HepG2 (cell line): ENCODE measurements around the gene BSND. TPM values are rescaled to one million over a fixed set of nuclear protein-coding genes. Genes with fewer than 3 reads are reported as not detected.

Source experiments
- ATAC-seq: fragments of 200-7000 bp; cut with Tn5 transposase; 3 replicates; pipeline ENCODE4 v1.9.1; 2020; ENCODE audit warnings: mild to moderate bottlenecking, moderate library complexity
- BruUV-seq: library from RNA; stranded (reverse); fragments of 400-500 nt; replicated peaks from 2 replicates; lab custom pipeline; 2021; lab: Mats Ljungman, UMichigan
- CTCF ChIA-PET: fragments of 300-600 bp; formaldehyde crosslinking; extraction: SDS; loops from one replicate; lab custom pipeline; 2021; ENCODE audit warnings: low total read pairs, inconsistent platforms, low intra/inter-chr PET ratio; lab: Yijun Ruan, JAX
- POLR2A ChIA-PET: fragments of 350-600 bp; sonication (Branson Sonifier 250); formaldehyde crosslinking; loops from one replicate; lab custom pipeline; 2020; ENCODE audit warnings: antibody characterized with exemption, inconsistent platforms; lab: Yijun Ruan, JAX
- DNase-seq: peaks from one replicate; pipeline ENCODE4 v3.0.0-alpha.2; 2015; ENCODE audit warnings: low spot score
- FAIRE-seq: peaks from 3 replicates; lab custom pipeline; 2011; peaks lifted over from hg19 to GRCh38; lab: Jason Lieb, UNC
- H2AFZ ChIP-seq: one replicate; pipeline ENCODE4 v1.6.1; 2011; ENCODE audit warnings: low read length, inconsistent platforms
- H3K27ac ChIP-seq: fragments of 300-600 bp; 3 replicates; pipeline ENCODE4 v1.8.0; 2011; ENCODE audit warnings: mixed run types, mild to moderate bottlenecking, mixed read lengths, low read length, inconsistent platforms; ENCODE audit not compliant: insufficient read depth; ENCODE audit errors: extremely low read length
- H3K27me3 ChIP-seq, 2 experiments: fragments of 200-600 bp in 1 of 2; 2 replicates in 1 of 2; 3 replicates in 1 of 2; pipeline versions ENCODE4 v1.6.0 to v1.8.0; 2011; ENCODE audit warnings: low read length in 2 of 2, mild to moderate bottlenecking in 2 of 2, moderate library complexity in 2 of 2, inconsistent platforms in 1 of 2; ENCODE audit not compliant: insufficient read depth in 2 of 2, control insufficient read depth in 1 of 2
- H3K36me3 ChIP-seq, 2 experiments: fragments of 200-600 bp in 1 of 2; replicated peaks in 1 of 2; 2 replicates in 1 of 2; 3 replicates in 1 of 2; pipeline versions ENCODE4 v1.5.1 to v1.8.0; 2011; ENCODE audit warnings: low read length in 2 of 2, inconsistent platforms in 1 of 2; ENCODE audit not compliant: insufficient read depth in 2 of 2, control insufficient read depth in 1 of 2
- H3K4me1 ChIP-seq: 2 replicates; pipeline ENCODE4 v1.5.1; 2012; ENCODE audit warnings: low read length, inconsistent platforms; ENCODE audit not compliant: insufficient read depth
- H3K4me2 ChIP-seq: 2 replicates; pipeline ENCODE4 v1.6.0; 2011; ENCODE audit warnings: low read depth, low read length, inconsistent platforms
- H3K4me3 ChIP-seq, 3 experiments: fragments of 200-600 bp in 1 of 3; sonication (generic), shearing (Covaris generic) in 1 of 3; replicated peaks in 1 of 3; 2 replicates each; pipeline ENCODE4 v1.5.1; 2011 to 2016; ENCODE audit warnings: low read length in 3 of 3, inconsistent platforms in 2 of 3, low read depth in 2 of 3, mild to moderate bottlenecking in 2 of 3, control low read depth in 1 of 3, mixed read lengths in 1 of 3; ENCODE audit not compliant: insufficient read depth in 1 of 3
- H3K79me2 ChIP-seq: one replicate; pipeline ENCODE4 v1.6.1; 2011; ENCODE audit warnings: low read length, inconsistent platforms; ENCODE audit not compliant: insufficient read depth
- H3K9ac ChIP-seq: 2 replicates; pipeline ENCODE4 v1.6.0; 2011; ENCODE audit warnings: mild to moderate bottlenecking, low read depth, low read length, inconsistent platforms; ENCODE audit not compliant: insufficient read depth
- H3K9me3 ChIP-seq: 2 replicates; pipeline ENCODE4 v1.5.1; 2012; ENCODE audit warnings: mild to moderate bottlenecking, low read length
- H4K20me1 ChIP-seq: 2 replicates; pipeline ENCODE4 v1.6.0; 2011; ENCODE audit warnings: inconsistent platforms, mild to moderate bottlenecking, low read length, moderate library complexity; ENCODE audit not compliant: insufficient read depth
- EEA1 ChIP-seq: sonication (generic); formaldehyde crosslinking; IDR thresholded peaks from 2 replicates; pipeline ENCODE4 v1.5.1; 2020; ENCODE audit warnings: mild to moderate bottlenecking, missing genetic modification reagents, borderline replicate concordance
- REL ChIP-seq: sonication (generic); formaldehyde crosslinking; conservative IDR thresholded peaks from 2 replicates; pipeline ENCODE4 v1.8.0; 2022; ENCODE audit warnings: mild to moderate bottlenecking, missing genetic modification reagents, moderate library complexity
- TAF1 ChIP-seq: sonication (generic); formaldehyde crosslinking; IDR thresholded peaks from 2 replicates; pipeline ENCODE4 v1.4.0; 2020; ENCODE audit warnings: missing genetic modification reagents
- ZMYM2 ChIP-seq: sonication (generic); formaldehyde crosslinking; IDR thresholded peaks from 2 replicates; pipeline ENCODE4 v1.8.0; 2022; ENCODE audit warnings: mild to moderate bottlenecking, missing genetic modification reagents
- ZNF660 ChIP-seq: sonication (generic); formaldehyde crosslinking; IDR thresholded peaks from 2 replicates; pipeline ENCODE4 v1.5.1; 2020; ENCODE audit warnings: mild to moderate bottlenecking, low read depth, missing genetic modification reagents, borderline replicate concordance
- ZNF678 ChIP-seq: sonication (generic); formaldehyde crosslinking; IDR thresholded peaks from 2 replicates; pipeline ENCODE4 v1.4.0; 2020; ENCODE audit warnings: mild to moderate bottlenecking, missing genetic modification reagents
- WGBS: methylation state at CpG from one replicate; pipeline ENCODE4 v1.1.6; 2017; ENCODE audit warnings: low lambda C conversion rate; 5-methylcytosine and 5-hydroxymethylcytosine counted together
- in situ Hi-C: cut with HindIII; loops from 2 replicates; pipeline ENCODE4 v1.10.0; 2017; ENCODE audit warnings: low pct_unique_long_range_greater_than_20kb; ENCODE audit not compliant: extremely low pct_ligation_motif_present
- intact Hi-C: fragments of 100-400 bp; cut with micrococcal nuclease; formaldehyde crosslinking; loops from one replicate; pipeline ENCODE4 v1.10.0; 2022; ENCODE audit not compliant: unreplicated experiment
- polyA plus RNA-seq, 8 experiments: library from polyadenylated mRNA; depleted of rRNA in 3 of 8; stranded (reverse) in 7 of 8; unstranded in 1 of 8; fragments of >200 nt; fragmentation: Illumina TruSeq in 4 of 8; extraction: Trizol in 4 of 8; gene quantifications; 2 replicates each; pipeline versions ENCODE4 v1.2.1 to v1.2.3, GENCODE V29; 2011 to 2016; ENCODE audit warnings: low read depth in 4 of 8, missing spikeins in 1 of 8, mixed read lengths in 1 of 8; ENCODE audit not compliant: insufficient read depth in 1 of 8
- total RNA-seq, 5 experiments: library from RNA; depleted of rRNA; stranded (reverse); fragments of >200 nt; fragmentation: Illumina TruSeq; extraction: Trizol; gene quantifications; 2 replicates each; pipeline ENCODE4 v1.2.3, GENCODE V29; 2016; ENCODE audit warnings: low read depth in 1 of 5
- TF ChIP-seq, protein P1 (sequence below): sonication (generic); formaldehyde crosslinking; IDR thresholded peaks from 2 replicates; pipeline ENCODE4 v1.8.1; 2022; ENCODE audit warnings: low read depth, mild to moderate bottlenecking, missing genetic modification reagents

The BSND gene
- total and polyA plus RNA-seq, 2 of the 13 experiments (the other 11 are each of a cell fraction or from before 2014, with no cell fraction given): not detected

DNA sequence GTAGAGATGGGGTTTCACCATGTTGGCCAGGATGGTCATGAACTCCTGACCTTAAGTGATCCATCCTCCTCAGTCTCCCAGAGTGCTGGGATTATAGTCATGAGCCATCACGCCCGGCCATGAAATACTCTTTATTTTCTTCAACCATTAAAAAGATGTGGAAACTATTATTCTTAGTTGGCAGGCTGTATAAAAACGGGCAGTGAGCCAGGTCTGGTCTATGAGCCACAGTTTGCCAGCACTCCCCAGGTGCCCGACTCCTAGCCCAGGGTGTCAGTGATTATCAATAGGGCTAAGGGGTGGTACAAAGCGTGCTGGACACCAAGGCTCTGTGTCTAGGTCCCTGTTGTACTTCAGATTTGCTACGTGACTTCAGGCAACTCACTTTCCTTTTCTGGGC is 22.0 kb upstream of the BSND start:
- ATAC-seq (no peak), FAIRE-seq (no peak), DNase-seq (no peak)
- no peak overlapping the region for H3K9ac ChIP-seq
- H2AFZ ChIP-seq: no peak overlapping the region
- H4K20me1 ChIP-seq: no peaks in the 10 kb centered on the region
- TF ChIP-seq ZNF678 (no peak), ZMYM2 (CRISPR knock-in tag) (no peak), ZNF660 (CRISPR knock-in tag) (no peak)
- TF ChIP-seq, protein P1, sequence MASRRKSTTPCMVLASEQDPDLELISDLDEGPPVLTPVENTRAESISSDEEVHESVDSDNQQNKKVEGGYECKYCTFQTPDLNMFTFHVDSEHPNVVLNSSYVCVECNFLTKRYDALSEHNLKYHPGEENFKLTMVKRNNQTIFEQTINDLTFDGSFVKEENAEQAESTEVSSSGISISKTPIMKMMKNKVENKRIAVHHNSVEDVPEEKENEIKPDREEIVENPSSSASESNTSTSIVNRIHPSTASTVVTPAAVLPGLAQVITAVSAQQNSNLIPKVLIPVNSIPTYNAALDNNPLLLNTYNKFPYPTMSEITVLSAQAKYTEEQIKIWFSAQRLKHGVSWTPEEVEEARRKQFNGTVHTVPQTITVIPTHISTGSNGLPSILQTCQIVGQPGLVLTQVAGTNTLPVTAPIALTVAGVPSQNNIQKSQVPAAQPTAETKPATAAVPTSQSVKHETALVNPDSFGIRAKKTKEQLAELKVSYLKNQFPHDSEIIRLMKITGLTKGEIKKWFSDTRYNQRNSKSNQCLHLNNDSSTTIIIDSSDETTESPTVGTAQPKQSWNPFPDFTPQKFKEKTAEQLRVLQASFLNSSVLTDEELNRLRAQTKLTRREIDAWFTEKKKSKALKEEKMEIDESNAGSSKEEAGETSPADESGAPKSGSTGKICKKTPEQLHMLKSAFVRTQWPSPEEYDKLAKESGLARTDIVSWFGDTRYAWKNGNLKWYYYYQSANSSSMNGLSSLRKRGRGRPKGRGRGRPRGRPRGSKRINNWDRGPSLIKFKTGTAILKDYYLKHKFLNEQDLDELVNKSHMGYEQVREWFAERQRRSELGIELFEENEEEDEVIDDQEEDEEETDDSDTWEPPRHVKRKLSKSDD: no peak
- no TSS peak for BruUV-seq
- H3K9me3 ChIP-seq: no peaks in the 10 kb centered on the region
- H3K27me3 ChIP-seq: peaks cover 9 to 48% of the 10 kb centered on the region in 2 experiments
- H3K36me3 ChIP-seq: no peaks in the 10 kb centered on the region
- intact Hi-C loops (no loop called here), in situ Hi-C loops (no loop called here)
- H3K27ac ChIP-seq: no peak overlapping the region
- POLR2A ChIA-PET: no interaction called here
- no peaks in the 10 kb centered on the region for H3K79me2 ChIP-seq
- CTCF ChIA-PET: no interaction called here
- 0 out of 2 replicates have a peak, but pooled peaks cover 6% of the 10 kb centered on the region for H3K4me1 ChIP-seq
- no peak overlapping the region for H3K4me2 ChIP-seq
- no peak overlapping the region for H3K4me3 ChIP-seq
- 38% methylated on average over 5 of the region's 6 CpGs for WGBS

DNA sequence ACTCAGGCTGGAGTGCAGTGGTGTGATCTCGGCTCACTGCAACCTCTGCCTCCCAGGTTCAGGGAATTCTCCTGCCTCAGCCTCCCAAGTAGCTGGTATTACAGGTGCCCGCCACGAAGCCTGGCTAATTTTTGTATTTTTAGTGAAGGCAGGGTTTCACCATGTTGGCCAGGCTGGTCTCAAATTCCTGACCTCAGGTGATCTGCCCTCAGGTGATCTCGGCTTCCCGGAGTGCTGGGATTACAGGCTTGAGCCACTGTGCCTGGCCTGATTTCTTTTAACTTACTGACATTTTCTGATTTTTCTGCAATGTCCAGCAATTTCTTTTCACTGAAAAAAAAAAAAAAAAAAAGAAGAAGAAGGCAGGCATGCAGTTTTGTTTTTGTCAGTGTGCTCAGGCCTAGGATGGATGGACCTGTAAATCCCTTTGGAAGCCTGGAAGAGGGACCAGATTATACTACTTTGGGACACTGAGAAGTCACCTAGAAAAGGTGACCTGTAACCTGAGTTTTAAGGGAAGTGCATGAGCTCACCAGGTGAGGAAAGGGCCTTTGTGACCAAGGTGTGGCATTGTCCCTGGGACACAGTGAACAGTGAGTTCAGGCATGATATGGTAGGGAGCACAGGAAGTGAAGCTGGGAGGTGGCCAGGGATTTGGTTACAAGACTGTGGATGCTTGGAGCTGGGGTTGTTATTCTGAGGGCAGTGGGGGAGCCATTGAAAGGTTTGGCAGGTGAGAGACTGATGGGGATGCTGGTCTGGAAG is 21.0 kb upstream of the BSND start:
- 0% methylated on average over 2 of the region's 5 CpGs for WGBS
- peaks cover 15% of the 10 kb centered on the region for H3K4me1 ChIP-seq
- no peaks in the 10 kb centered on the region for H3K9me3 ChIP-seq
- H3K27me3 ChIP-seq: peaks cover 9 to 53% of the 10 kb centered on the region in 2 experiments
- no peak for TF ChIP-seq EEA1
- TF ChIP-seq TAF1 (CRISPR knock-in tag): no peak
- no peak for TF ChIP-seq REL
- TF ChIP-seq, all 625 proteins: peak for 0
- in situ Hi-C loops (no loop called here), intact Hi-C loops (no loop called here)
- no peak overlapping the region for H3K27ac ChIP-seq
- H3K4me3 ChIP-seq: no peak overlapping the region
- ChIA-PET POLR2A (no interaction called here), CTCF (no interaction called here)
- H2AFZ ChIP-seq: no peak overlapping the region
- no peak overlapping the region for H3K4me2 ChIP-seq
- H3K9ac ChIP-seq: no peak overlapping the region
- BruUV-seq: no TSS peak
- H3K79me2 ChIP-seq: no peaks in the 10 kb centered on the region
- FAIRE-seq: no peak
- H3K36me3 ChIP-seq: no peaks in the 10 kb centered on the region
- H4K20me1 ChIP-seq: no peaks in the 10 kb centered on the region
- ATAC-seq: no peak
- DNase-seq: no peak
